ENCODE data around the gene FABP7. TPM values are rescaled to one million over a fixed set of nuclear protein-coding genes. Genes with fewer than 3 reads are reported as not detected.

The FABP7 gene
- total and polyA plus RNA-seq, 2 of the 13 experiments (the other 11 are each of a cell fraction or from before 2014, with no cell fraction given), result not detected

DNA sequence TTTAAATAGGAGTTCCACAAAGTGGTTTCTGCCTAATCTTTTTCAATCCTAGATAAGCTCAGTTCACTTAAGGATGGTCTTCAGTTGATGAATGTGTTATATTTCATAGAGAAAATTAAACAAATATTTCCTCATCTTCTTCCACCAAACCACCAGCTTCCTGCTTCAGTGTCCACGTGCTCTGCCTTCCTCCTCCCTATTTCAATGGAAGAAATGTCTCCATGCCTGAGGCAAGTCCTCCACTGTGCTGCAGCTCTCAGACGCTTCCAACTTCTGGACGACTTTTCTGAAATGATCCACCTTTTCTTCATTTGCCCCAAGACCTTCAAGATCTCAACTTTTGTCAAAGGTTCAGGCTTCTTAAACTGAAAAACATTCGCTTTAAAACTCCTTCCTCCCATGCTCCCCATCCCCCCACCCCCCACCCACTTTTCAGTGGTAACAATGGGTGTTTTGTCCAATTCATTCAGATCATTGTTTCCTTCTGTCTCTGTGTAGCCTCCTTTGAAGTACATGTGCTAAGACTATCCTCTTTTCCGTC lies 25.3 kb upstream of the FABP7 start:
- Histone ChIP-seq H3K4me1 (ENCODE audit: insufficient read depth, low read length) (no peaks in the 10 kb centered on the region), H3K27ac (ENCODE audit: extremely low read length, insufficient read depth, low read length) (no peak overlapping the region), H3K9ac (ENCODE audit: insufficient read depth, low read depth, low read length) (no peak overlapping the region), H3K9me3 (ENCODE audit: low read length) (no peaks in the 10 kb centered on the region), H3K4me2 (ENCODE audit: low read depth, low read length) (no peak overlapping the region), H3K36me3 (replicated peaks in 1 of 2; ENCODE audit: control insufficient read depth in 1 of 2, insufficient read depth in 2 of 2, low read length in 2 of 2) (no peaks in the 10 kb centered on the region), H4K20me1 (ENCODE audit: insufficient read depth, low read length) (no peaks in the 10 kb centered on the region), H3K79me2 (ENCODE audit: insufficient read depth, low read length) (no peaks in the 10 kb centered on the region), H3K4me3 (replicated peaks in 1 of 3; ENCODE audit: insufficient read depth in 1 of 3, low read depth in 2 of 3, low read length in 3 of 3) (no peak overlapping the region), H3K27me3 (ENCODE audit: control insufficient read depth in 1 of 2, insufficient read depth in 2 of 2, low read length in 2 of 2) (no peaks in the 10 kb centered on the region), H2AFZ (ENCODE audit: low read length) (no peak overlapping the region)
- FAIRE-seq (no peak), ATAC-seq (no peak), DNase-seq (ENCODE audit: low spot score) (no peak)
- 48% methylated on average over 5 of the region's 5 CpGs for WGBS (ENCODE audit: low lambda C conversion rate)
- BruUV-seq (replicated peaks), result no TSS peak
- CTCF ChIA-PET (ENCODE audit: low intra/inter-chr PET ratio, low total read pairs), result no interaction called here
- in situ Hi-C loops (cut with HindIII; ENCODE audit: extremely low pct_ligation_motif_present, low pct_unique_long_range_greater_than_20kb) (no loop called here), intact Hi-C loops (cut with micrococcal nuclease; ENCODE audit: unreplicated experiment) (no loop called here)
- TF ChIP-seq MAX (IDR thresholded peaks at IDR 0.05), result no peak
- POLR2A ChIA-PET, result no interaction called here

GRCh38 chr6:122755901-122756300 lies 23.6 kb upstream of the FABP7 start:
- Histone ChIP-seq H3K79me2 (ENCODE audit: insufficient read depth, low read length) (no peaks in the 10 kb centered on the region), H3K27ac (ENCODE audit: extremely low read length, insufficient read depth, low read length) (no peak overlapping the region), H3K9ac (ENCODE audit: insufficient read depth, low read depth, low read length) (no peak overlapping the region), H4K20me1 (ENCODE audit: insufficient read depth, low read length) (no peaks in the 10 kb centered on the region), H3K9me3 (ENCODE audit: low read length) (no peaks in the 10 kb centered on the region), H3K4me1 (ENCODE audit: insufficient read depth, low read length) (no peaks in the 10 kb centered on the region), H2AFZ (ENCODE audit: low read length) (no peak overlapping the region), H3K4me2 (ENCODE audit: low read depth, low read length) (no peak overlapping the region), H3K4me3 (replicated peaks in 1 of 3; ENCODE audit: insufficient read depth in 1 of 3, low read depth in 2 of 3, low read length in 3 of 3) (no peak overlapping the region), H3K27me3 (ENCODE audit: control insufficient read depth in 1 of 2, insufficient read depth in 2 of 2, low read length in 2 of 2) (no peaks in the 10 kb centered on the region), H3K36me3 (replicated peaks in 1 of 2; ENCODE audit: control insufficient read depth in 1 of 2, insufficient read depth in 2 of 2, low read length in 2 of 2) (no peaks in the 10 kb centered on the region)
- CTCF ChIA-PET (ENCODE audit: low intra/inter-chr PET ratio, low total read pairs), result no interaction called here
- BruUV-seq (replicated peaks), result no TSS peak
- no peak; the same call in 2 of the 3 replicates for ATAC-seq
- intact Hi-C loops (cut with micrococcal nuclease; ENCODE audit: unreplicated experiment), result no loop called here
- 18% methylated on average over 9 of the region's 9 CpGs for WGBS (ENCODE audit: low lambda C conversion rate)
- POLR2A ChIA-PET, result no interaction called here
- in situ Hi-C loops (cut with HindIII; ENCODE audit: extremely low pct_ligation_motif_present, low pct_unique_long_range_greater_than_20kb), result no loop called here
- no peak for DNase-seq (ENCODE audit: low spot score)
- FAIRE-seq, result no peak
- TF ChIP-seq ZSCAN31 (CRISPR knock-in tag; IDR thresholded peaks at IDR 0.05; ENCODE audit: low read depth), result no peak
- no peak for TF ChIP-seq SYNCRIP (IDR thresholded peaks at IDR 0.05; ENCODE audit: insufficient read depth, low read depth, low read length)
- no peak for TF ChIP-seq POLR2AphosphoS5 (IDR thresholded peaks at IDR 0.05; ENCODE audit: low read depth, low read length)
- TF ChIP-seq FOSL2 (CRISPR knock-in tag; IDR thresholded peaks at IDR 0.05), result no peak
- peak; percentile 15; the same call in 1 of the 2 replicates for TF ChIP-seq FOXA3 (CRISPR knock-in tag; IDR thresholded peaks at IDR 0.05)
- no peak for TF ChIP-seq ZNF350 (CRISPR knock-in tag; IDR thresholded peaks at IDR 0.05; ENCODE audit: borderline replicate concordance, low read depth)
- no peak for TF ChIP-seq IKZF1 (IDR thresholded peaks at IDR 0.05)
- peak; percentile 34; the same call in 1 of the 2 replicates for TF ChIP-seq ZNF331 (CRISPR knock-in tag; IDR thresholded peaks at IDR 0.05)
- no peak for TF ChIP-seq HBP1 (CRISPR knock-in tag; IDR thresholded peaks at IDR 0.05; ENCODE audit: low read depth)
- TF ChIP-seq AFF4 (CRISPR knock-in tag; IDR thresholded peaks at IDR 0.05), result no peak
- no peak for TF ChIP-seq ZNF710 (CRISPR knock-in tag; IDR thresholded peaks at IDR 0.05; ENCODE audit: borderline replicate concordance)
